ENCODE data around the gene SLC5A10. TPM values are rescaled to one million over a fixed set of nuclear protein-coding genes. Genes with fewer than 3 reads are reported as not detected.
"Not testable (repeated sequence)": the region's sequence is repeated elsewhere in the genome, so short reads cannot be mapped to it uniquely, and the experiment has no call there.

The SLC5A10 gene
- polyA plus RNA-seq, 4 donors, result 0.28 to 0.59 (median 0.56) TPM

DNA sequence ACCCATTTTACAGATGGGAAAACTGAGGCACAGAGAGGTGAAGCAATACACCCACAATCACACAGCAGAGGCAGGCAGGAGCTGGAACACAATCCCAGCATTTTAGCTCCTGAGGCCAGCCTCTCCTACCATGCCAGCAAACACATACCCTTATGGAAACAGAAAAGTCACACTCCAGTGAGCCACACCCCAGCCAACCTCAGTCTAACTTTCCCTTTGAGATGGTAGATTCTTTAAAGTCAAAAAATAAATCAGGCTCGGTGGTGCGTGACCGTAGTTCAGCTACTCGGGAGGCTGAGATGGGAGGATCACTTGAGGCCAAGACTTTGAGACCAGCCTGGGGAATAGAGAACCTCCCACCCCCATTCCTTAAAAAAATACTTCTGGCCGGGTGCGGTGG is 84.2 kb downstream of the SLC5A10 start:
- not testable (repeated sequence) for DNase-seq (ENCODE audit: low read depth in 4 of 4, low spot score in 3 of 4)

DNA sequence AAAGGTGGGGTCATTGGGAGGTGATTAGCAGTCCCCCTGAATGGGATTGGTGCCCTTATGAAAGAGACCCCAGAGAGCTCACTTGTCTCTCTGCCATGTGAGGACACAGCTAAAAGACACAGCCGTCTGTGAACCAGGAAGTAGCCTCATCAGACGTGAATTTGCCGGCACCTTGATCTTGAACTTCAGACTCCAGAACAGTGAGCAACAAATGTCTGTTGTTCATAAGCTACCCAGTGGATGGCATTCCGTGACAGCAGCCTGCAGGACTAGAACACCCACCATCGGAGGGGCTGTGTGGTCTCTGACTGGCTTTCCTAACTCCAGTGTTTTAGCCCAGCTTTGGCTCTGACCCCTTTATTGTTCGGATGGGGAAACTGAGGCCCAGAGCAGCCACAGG is 85.6 kb downstream of the SLC5A10 start:
- not testable (repeated sequence) for DNase-seq (ENCODE audit: low read depth in 4 of 4, low spot score in 3 of 4)

DNA sequence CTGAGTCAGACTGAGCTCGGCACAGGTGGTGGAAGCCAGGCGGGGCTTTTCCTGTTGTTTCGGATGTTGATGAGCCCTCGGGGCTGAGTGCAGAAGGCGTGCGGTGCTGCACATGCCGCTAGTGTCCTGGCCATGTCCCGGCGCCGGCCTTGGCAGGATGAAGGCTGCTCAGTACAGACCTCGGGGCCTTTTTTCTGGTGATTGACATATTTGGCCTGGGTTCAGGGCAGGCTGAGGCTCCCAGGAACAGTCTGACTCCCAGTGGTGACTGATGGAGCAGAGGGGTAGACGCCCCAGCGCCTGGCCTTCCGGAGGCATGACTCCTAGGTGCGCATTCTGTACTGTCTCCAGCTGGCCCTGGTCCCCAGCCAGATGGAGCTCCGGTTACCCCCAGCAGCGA is 86.0 kb downstream of the SLC5A10 start:
- not testable (repeated sequence) for DNase-seq (ENCODE audit: low read depth in 4 of 4, low spot score in 3 of 4)

DNA sequence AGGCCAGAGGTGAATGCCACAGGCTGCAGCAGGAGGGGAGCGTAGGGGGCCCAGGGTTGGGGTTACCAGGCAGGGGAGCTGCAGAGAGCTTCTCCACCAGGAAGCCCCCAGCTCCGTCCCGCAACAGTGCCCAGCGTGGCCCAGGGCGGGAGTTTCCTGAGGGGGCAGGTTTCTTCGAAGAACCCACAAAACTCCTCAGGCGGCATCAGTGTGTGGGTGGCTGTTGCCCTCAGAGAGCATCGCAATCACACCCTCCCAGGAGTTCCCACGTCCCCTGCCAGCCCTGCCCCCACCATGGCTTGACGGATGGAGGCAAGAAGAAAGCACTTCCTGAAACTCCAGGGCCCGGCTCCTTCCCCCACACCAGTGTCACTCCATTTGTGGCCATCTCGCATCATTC is 86.8 kb downstream of the SLC5A10 start:
- not testable (repeated sequence) for DNase-seq (ENCODE audit: low read depth in 4 of 4, low spot score in 3 of 4)

DNA sequence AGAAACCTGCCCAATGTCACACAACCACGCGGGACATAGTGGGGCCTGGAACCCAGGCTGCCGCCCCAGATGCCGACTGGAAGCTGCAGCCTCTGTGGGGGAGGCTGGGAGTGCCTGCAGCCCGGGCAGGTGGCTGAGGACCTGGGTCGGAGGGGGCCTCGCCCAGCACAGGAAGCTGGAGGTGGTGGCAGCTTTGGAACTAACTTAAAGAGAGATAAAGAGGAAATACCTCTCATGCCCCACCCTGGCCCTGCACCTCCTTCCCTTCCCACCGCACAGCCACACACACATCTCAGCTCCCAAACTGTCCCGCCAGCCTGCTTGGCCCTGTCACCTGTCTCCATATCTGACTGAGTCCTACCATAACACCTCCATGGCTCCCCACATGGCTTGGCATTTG is 88.4 kb downstream of the SLC5A10 start:
- not testable (repeated sequence) for DNase-seq (ENCODE audit: low read depth in 4 of 4, low spot score in 3 of 4)

DNA sequence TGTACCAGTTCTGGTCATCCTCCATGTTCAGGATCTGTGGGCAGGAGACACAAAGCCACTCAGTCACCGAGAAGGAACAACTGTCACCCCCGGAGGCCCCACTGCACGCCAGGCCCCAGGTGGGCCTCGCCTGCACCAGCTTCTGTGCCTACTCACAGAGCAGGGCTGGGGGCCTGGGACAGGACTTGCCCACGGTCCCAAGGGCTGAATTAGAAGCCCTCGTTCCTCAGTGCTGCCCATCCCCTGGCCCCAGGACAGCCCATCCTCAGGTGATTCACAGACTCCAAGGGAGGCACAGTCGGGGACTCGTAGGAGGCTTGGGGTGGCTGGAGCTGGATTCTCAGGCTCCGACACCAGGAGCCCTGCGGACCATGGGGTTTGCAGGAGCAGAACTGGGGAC is 89.9 kb downstream of the SLC5A10 start:
- not testable (repeated sequence) for DNase-seq (ENCODE audit: low read depth in 4 of 4, low spot score in 3 of 4)

DNA sequence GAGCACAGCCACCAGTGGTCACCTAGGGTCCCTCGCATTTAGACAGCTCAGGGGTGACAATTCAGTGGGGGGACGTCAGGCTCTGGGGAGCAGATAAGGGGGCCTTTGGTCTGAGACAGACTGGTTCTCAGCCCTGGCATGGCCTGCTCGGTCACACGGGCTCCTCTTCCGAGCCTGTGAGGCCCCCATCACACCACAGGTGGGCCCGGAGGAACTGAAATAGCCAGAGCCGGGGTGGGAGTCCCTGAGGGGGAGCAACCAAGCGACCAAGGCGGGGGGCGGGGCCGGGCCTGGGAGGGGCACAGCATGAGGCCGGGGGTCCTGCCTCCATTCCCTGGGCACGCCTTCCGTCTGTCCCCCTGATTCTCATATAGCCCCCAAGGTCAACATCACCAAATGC is 90.4 kb downstream of the SLC5A10 start:
- DNase-seq (ENCODE audit: low read depth in 4 of 4, low spot score in 3 of 4), result not testable (repeated sequence)

DNA sequence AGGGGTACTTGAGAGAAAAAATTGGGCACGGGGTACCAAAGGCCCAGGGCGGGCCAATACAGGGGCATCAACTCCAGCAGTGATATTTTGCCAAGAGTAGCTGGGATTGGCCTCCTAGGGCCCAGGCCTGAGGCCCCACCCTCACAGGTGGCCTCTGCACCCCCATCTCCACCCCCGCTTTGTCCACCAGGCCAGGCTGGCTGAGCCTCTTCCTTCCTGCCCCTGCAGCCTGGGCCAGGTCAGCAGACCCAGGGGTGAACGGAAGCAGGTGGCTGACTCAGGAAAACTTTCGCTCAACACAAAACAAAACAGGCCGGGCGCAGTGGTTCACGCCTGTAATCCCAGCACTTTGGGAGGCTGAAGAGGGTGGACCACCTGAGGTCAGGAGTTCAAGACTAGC is 91.1 kb downstream of the SLC5A10 start:
- DNase-seq (ENCODE audit: low read depth in 4 of 4, low spot score in 3 of 4), result not testable (repeated sequence)

DNA sequence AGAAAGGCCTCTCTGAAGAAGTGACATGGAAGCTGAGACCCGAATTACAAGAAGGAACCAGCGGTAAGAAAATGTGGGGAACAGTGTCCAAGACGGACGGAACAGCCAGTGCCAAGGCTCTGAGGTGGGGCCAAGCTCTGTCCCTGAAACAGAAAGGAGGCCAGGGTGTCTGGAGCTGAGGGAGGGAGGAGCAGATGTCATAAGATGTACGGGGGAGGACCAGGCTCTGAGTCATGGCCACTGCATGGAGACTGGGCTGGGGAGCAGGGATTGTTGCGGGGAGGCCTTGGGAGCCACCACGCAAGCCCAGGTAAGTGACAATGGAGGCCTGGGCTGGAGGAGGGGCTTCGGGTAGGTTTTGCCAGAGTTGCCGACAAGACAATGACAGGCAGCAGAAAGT is 92.7 kb downstream of the SLC5A10 start:
- not testable (repeated sequence) for DNase-seq (ENCODE audit: low read depth in 4 of 4, low spot score in 3 of 4)

DNA sequence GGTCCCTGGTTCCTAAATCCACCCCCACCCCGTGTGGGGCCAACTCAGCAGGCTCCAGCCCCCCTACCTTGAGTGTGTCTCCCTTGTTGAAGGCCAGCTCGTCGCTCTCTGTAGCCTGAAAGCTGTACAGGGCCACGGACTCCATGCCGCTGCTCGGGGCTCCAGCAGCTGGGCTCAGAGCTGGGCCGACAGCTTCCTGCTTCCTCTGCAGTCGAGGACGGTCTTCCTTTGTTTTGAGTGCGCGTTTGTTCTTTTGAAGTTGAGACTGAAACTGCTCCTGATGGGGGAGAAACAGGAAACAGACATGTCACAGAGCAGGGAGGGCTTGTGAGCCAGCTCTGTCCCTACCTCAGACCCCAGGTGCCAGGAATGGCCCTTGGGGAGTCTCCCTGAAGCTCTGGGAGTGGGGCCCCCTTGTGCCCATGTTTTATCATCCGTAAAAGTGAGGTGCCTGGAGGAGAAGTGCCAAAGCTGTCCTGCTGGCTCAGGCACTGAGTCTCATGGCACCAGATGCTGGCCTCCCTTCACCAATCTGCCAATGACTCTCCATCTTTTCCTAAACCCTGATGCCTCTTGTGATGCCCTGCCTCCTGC is 94.9 kb downstream of the SLC5A10 start, which contains the start of gene GRAP:
GRAP (minus strand) TSS at position 176 of the 594 bp plus-strand sequence; CDS start at position 145, 31 bp downstream.
- not testable (repeated sequence) for DNase-seq (ENCODE audit: low read depth in 4 of 4, low spot score in 3 of 4)

DNA sequence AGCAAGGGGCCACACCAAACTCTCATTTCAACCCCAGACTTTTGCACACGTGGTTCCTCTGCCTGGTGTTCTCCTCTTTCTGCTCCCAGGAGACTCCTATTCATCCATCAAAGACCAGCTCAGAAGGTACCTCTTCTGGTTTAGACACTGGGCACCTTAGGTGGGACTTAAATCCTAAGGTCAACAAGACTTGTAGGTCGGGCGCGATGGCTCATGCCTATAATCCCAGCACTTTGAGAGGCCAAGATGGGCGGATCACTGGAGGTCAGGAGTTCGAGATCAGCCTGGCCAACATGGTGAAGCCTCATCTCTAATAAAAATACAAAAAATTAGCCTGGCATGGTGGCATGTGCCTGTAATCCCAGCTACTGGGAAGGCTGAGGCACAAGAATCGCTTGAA is 95.5 kb downstream of the SLC5A10 start:
- not testable (repeated sequence) for DNase-seq (ENCODE audit: low read depth in 4 of 4, low spot score in 3 of 4)

DNA sequence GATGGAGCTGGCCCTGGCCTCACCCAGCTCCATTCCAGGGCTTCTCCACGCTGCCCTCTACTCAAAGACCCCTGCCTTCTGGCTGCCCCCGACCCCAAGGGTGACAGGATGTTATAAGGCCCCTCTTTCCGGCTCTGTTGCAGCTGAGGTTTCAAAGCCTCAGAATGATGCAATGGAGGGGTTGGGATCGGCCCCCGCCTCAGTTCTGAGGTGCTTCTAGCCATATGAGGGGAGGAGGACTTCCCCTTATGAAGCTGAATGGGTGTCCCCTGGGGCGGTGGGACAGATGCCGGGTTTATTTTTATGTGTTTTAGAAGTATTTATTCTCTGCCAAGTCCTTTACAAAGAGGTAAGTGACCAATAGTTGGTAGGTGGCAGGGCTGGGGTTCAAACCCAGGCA is 96.9 kb downstream of the SLC5A10 start:
- not testable (repeated sequence) for DNase-seq (ENCODE audit: low read depth in 4 of 4, low spot score in 3 of 4)

DNA sequence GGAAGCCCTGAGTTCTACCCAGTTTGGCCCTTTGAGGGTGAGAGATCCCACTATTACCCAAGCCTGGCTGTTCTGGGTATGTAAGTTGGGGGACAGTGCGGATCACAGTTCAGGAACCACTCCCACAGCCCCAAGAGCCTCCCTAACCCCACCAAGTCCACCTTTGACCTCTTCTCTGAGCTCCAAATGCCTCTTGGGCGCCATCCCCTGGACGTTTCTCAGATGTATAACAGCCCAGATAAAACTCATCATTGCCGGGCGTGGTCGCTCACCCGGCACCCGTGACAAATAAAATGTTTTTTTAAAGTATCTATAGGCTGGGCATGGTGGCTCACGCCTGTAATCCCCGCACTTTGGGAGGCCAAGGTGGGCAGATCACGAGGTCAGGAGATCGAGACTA is 103.5 kb downstream of the SLC5A10 start:
- not testable (repeated sequence) for DNase-seq (ENCODE audit: low read depth in 4 of 4, low spot score in 3 of 4)

DNA sequence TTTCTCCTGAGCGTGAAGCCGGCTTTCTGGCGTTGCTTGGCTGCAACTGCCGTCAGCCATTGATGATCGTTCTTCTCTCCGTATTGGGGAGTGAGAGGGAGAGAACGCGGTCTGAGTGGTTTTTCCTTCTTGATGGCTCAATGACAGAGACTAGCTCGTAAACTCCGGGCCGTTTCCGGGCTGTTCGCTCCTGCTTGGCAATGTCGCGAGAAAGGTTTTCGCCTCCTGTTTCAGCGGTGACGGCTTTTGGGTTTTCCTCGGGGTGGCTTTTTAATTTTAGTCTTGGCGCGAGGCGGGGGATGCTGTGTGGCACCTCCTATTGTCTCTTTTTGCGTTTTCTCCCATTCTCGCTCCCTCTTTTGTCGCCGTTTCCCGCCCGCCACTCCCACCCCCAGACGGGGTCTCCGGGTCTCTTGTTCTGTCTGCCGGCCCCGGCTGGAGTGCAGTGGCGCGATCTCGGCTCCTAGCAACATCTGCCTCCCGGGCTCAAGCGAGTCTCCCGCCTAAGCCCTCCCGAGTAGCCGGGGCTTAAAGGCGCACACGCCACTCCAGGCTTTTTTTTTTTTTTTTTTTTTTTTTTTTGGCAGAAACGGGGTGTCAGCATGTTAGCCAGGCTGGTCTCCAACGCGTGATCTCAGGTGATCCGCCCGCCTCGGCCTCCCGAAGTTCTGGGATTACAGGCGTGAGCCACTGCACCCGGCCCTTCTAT is 110.2 kb downstream of the SLC5A10 start:
- DNase-seq (ENCODE audit: low read depth in 4 of 4, low spot score in 3 of 4), result not testable (repeated sequence)

DNA sequence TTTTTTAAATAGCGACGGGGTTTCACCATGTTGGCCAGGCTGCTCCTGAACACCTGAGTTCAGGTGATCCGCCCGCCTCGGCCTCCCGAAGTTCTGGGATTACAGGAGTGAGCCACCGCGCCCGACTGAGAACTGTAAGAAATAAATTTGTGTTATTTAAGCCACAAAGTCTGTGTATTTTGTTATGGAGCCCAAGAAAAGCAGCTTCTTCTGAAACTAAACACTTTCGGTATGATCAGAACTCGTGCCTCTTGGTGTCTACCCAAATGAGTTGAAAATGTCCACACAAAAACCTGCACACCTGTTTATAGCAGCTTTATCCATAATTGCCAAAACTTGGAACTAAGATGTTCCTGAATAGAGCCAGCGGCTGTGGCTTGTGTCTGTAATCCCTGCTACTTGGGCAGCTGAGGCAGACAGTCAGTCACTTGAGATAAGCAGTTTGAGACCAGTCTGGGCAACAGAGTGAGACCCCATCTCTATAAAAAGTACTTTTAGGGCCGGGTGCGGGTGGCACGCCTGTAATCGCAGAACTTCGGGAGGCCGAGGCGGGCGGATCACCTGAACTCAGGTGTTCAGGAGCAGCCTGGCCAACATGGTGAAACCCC is 110.9 kb downstream of the SLC5A10 start:
- DNase-seq (ENCODE audit: low read depth in 4 of 4, low spot score in 3 of 4), result not testable (repeated sequence)

DNA sequence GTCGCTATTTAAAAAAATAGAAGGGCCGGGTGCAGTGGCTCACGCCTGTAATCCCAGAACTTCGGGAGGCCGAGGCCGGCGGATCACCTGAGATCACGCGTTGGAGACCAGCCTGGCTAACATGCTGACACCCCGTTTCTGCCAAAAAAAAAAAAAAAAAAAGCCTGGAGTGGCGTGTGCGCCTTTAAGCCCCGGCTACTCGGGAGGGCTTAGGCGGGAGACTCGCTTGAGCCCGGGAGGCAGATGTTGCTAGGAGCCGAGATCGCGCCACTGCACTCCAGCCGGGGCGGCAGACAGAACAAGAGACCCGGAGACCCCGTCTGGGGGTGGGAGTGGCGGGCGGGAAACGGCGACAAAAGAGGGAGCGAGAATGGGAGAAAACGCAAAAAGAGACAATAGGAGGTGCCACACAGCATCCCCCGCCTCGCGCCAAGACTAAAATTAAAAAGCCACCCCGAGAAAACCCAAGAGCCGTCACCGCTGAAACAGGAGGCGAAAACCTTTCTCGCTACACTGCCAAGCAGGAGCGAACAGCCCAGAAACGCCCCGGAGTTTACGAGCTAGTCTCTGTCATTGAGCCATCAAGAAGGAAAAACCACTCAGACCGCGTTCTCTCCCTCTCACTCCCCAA is 111.5 kb downstream of the SLC5A10 start:
- DNase-seq (ENCODE audit: low read depth in 4 of 4, low spot score in 3 of 4), result not testable (repeated sequence)

DNA sequence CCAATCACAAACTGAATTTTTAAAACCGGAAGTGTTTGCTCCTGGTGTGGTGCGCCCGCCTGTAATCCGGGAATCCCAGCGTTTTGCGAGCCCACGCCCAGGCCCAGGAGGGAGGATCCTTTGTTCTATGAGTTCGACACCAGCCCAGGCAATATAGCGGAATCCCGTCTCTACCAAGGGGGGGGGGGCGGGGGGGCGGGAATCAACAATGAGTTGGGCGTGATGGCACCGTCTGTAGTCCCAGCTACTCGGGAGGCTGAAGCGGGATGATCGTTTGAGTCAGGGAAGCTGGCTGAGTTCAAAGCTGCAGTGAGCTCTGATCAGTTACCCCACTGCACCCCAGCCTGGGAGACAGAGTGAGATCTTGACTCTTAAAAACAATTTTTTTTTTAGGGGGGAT is 112.4 kb downstream of the SLC5A10 start:
- not testable (repeated sequence) for DNase-seq (ENCODE audit: low read depth in 4 of 4, low spot score in 3 of 4)

DNA sequence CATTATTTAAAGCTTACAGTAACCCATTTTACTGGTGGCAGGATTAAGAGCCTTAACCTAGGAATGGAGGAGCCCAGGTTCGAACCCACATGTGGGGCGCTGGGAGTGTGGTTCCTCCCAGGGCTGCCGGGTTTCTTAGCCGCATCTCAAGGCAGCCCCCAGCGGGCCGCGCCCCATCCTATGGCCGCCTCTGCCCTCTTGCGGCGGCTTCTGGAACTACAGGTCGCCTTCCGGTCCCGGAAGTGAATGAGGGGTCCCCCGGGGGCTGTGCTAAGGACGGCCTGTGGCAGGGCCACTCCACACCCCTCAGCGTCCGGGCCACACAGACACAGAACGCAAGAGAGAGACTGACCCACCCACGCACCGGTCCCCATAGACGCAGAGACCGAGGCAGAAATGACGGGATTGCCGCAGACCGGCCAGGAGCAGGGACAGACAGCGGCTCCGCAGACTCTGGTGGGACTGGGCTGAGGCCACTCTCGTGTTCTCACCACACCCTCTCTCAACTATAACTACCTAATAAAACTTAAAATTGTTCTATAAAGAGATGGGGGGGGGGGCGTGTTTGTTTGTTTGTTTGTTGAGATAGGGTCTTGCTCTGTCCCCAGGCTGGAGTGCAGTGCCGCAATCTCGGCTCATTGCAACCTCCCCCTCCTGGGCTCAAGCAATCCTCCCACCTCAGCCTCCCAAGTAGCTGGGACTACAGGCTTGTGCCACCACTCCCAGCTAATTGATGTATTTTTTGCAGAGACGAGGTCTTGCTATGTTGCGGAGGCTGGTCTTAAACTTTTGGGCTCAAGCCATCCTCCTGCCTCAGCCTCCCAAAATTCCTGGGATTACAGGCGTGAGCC is 118.6 kb downstream of the SLC5A10 start:
- DNase-seq (ENCODE audit: low read depth in 4 of 4, low spot score in 3 of 4), result not testable (repeated sequence)

Measured in right renal pelvis (tissue), 4 donors.